ENCODE data around the gene MYOM3.

The MYOM3 gene

GRCh38 chr1:24114753-24115152 lies 2.8 kb upstream of the MYOM3 start:
- DNase-seq (ENCODE audit: low spot score): no peak

- DNase-seq (ENCODE audit: low spot score): no peak
Observed at GRCh38 chr1:24113641-24114033, 1.7 kb upstream of the MYOM3 start.

GRCh38 chr1:24111262-24111995 lies 506 bp downstream of the MYOM3 start:
- no peak for DNase-seq (ENCODE audit: low spot score)

- no peak for DNase-seq (ENCODE audit: low spot score)
Observed at GRCh38 chr1:24110642-24111261, 1.2 kb downstream of the MYOM3 start.

GRCh38 chr1:24109686-24110475 lies 2.1 kb downstream of the MYOM3 start:
- no peak for DNase-seq (ENCODE audit: low spot score)

- no peak for DNase-seq (ENCODE audit: low spot score)
Observed at GRCh38 chr1:24109166-24109483, 2.8 kb downstream of the MYOM3 start.

- no peak for DNase-seq (ENCODE audit: low spot score)
Observed at GRCh38 chr1:24108334-24109165, 3.4 kb downstream of the MYOM3 start.

GRCh38 chr1:24107462-24108138 lies 4.3 kb downstream of the MYOM3 start:
- DNase-seq (ENCODE audit: low spot score): no peak

GRCh38 chr1:24105368-24106160 lies 6.4 kb downstream of the MYOM3 start:
- DNase-seq (ENCODE audit: low spot score): no peak

- no peak for DNase-seq (ENCODE audit: low spot score)
Observed at GRCh38 chr1:24104854-24105253, 7.1 kb downstream of the MYOM3 start.

GRCh38 chr1:24103879-24104278 lies 8.1 kb downstream of the MYOM3 start:
- DNase-seq (ENCODE audit: low spot score): no peak

GRCh38 chr1:24103408-24103807 lies 8.5 kb downstream of the MYOM3 start:
- no peak for DNase-seq (ENCODE audit: low spot score)

GRCh38 chr1:24102961-24103360 lies 9.0 kb downstream of the MYOM3 start:
- no peak for DNase-seq (ENCODE audit: low spot score)

- DNase-seq (ENCODE audit: low spot score): no peak
Observed at GRCh38 chr1:24101796-24102586, 9.9 kb downstream of the MYOM3 start.

- DNase-seq (ENCODE audit: low spot score): no peak
Observed at GRCh38 chr1:24100945-24101737, 10.8 kb downstream of the MYOM3 start.

GRCh38 chr1:24098943-24099638 lies 12.8 kb downstream of the MYOM3 start:
- DNase-seq (ENCODE audit: low spot score): no peak

GRCh38 chr1:24098102-24098501 lies 13.8 kb downstream of the MYOM3 start:
- no peak for DNase-seq (ENCODE audit: low spot score)

- no peak for DNase-seq (ENCODE audit: low spot score)
Observed at GRCh38 chr1:24097663-24098062, 14.3 kb downstream of the MYOM3 start.

GRCh38 chr1:24096739-24097103 lies 15.2 kb downstream of the MYOM3 start:
- DNase-seq (ENCODE audit: low spot score): no peak
